H1 (cell line): ENCODE measurements around the gene AP2A1. TPM values are rescaled to one million over a fixed set of nuclear protein-coding genes. Genes with fewer than 3 reads are reported as not detected.

Source experiments
- CTCF ChIA-PET: fragments of 300-600 bp; sonication (Branson Sonifier 250); formaldehyde crosslinking; loops from one replicate; lab custom pipeline; 2021; ENCODE audit not compliant: partially characterized antibody; lab: Charles Lee
- POLR2A ChIA-PET: fragments of 300-600 bp; sonication (Branson Sonifier 250); formaldehyde crosslinking; loops from one replicate; lab custom pipeline; 2021; ENCODE audit warnings: inconsistent platforms; ENCODE audit not compliant: partially characterized antibody; lab: Charles Lee
- DNase-seq, 2 experiments: peaks; one replicate each; pipeline versions ENCODE4 v3.0.0 to v3.0.0-alpha.2; 2010 to 2022; ENCODE audit warnings: low spot score in 2 of 2, low read depth in 1 of 2, mixed read lengths in 1 of 2
- FAIRE-seq: peaks from 2 replicates; lab custom pipeline; 2011; peaks lifted over from hg19 to GRCh38; lab: Jason Lieb, UNC
- H2AFZ ChIP-seq: 2 replicates; pipeline ENCODE4 v1.8.1; 2012; ENCODE audit warnings: low read length, inconsistent platforms
- H2AK5ac ChIP-seq: 2 replicates; pipeline ENCODE4 v1.6.1; 2013; ENCODE audit warnings: low read depth, low read length
- H2BK120ac ChIP-seq: replicated peaks from 2 replicates; pipeline ENCODE3; 2013; ENCODE audit warnings: low read depth, low read length, inconsistent platforms
- H2BK12ac ChIP-seq: 2 replicates; pipeline ENCODE4 v1.6.1; 2013; ENCODE audit warnings: low read depth, low read length
- H2BK15ac ChIP-seq: 2 replicates; pipeline ENCODE4 v1.6.1; 2013; ENCODE audit warnings: low read length
- H2BK20ac ChIP-seq: 2 replicates; pipeline ENCODE4 v1.6.1; 2013; ENCODE audit warnings: low read length
- H2BK5ac ChIP-seq: 2 replicates; pipeline ENCODE4 v1.6.1; 2013; ENCODE audit warnings: low read depth, low read length
- H3K14ac ChIP-seq: 2 replicates; pipeline ENCODE4 v1.6.1; 2013; ENCODE audit warnings: inconsistent platforms; ENCODE audit not compliant: insufficient read length
- H3K18ac ChIP-seq: 2 replicates; pipeline ENCODE4 v1.6.1; 2013; ENCODE audit warnings: low read length; ENCODE audit errors: extremely low read depth
- H3K23ac ChIP-seq: 2 replicates; pipeline ENCODE4 v1.6.1; 2013; ENCODE audit warnings: inconsistent platforms; ENCODE audit not compliant: insufficient read length
- H3K23me2 ChIP-seq: 2 replicates; pipeline ENCODE4 v1.6.1; 2013; ENCODE audit warnings: low read depth, low read length
- H3K27ac ChIP-seq: 2 replicates; pipeline ENCODE4 v1.6.1; 2011; ENCODE audit warnings: low read depth, low read length, inconsistent platforms
- H3K27me3 ChIP-seq, 4 experiments: replicated peaks in 1 of 4; 1 replicate in 1 of 4; 2 replicates in 3 of 4; pipeline versions ENCODE4 v1.6.1 to v1.8.1; 2011 to 2013; ENCODE audit warnings: low read length in 3 of 4, mild to moderate bottlenecking in 3 of 4, inconsistent platforms in 2 of 4, mixed read lengths in 2 of 4, moderate library complexity in 1 of 4; ENCODE audit not compliant: control insufficient read depth in 3 of 4, insufficient read depth in 3 of 4; ENCODE audit errors: extremely low read depth in 1 of 4
- H3K36me3 ChIP-seq, 4 experiments: 2 replicates each; pipeline versions ENCODE4 v1.6.1 to v1.8.1; 2011 to 2013; ENCODE audit warnings: mild to moderate bottlenecking in 4 of 4, low read length in 3 of 4, moderate library complexity in 2 of 4, control low read depth in 1 of 4, inconsistent platforms in 1 of 4; ENCODE audit not compliant: insufficient read depth in 4 of 4, control insufficient read depth in 2 of 4
- H3K4ac ChIP-seq: replicated peaks from 2 replicates; pipeline ENCODE3; 2013; ENCODE audit warnings: low read length, low read depth, mixed read lengths, inconsistent platforms; ENCODE audit not compliant: insufficient read length
- H3K4me1 ChIP-seq, 4 experiments: replicated peaks in 1 of 4; 1 replicate in 1 of 4; 2 replicates in 3 of 4; pipeline versions ENCODE4 v1.6.1 to v1.8.1; 2011 to 2013; ENCODE audit warnings: low read length in 3 of 4, inconsistent platforms in 2 of 4, mixed read lengths in 1 of 4; ENCODE audit not compliant: insufficient read depth in 4 of 4, control insufficient read depth in 3 of 4
- H3K4me2 ChIP-seq, 2 experiments: 2 replicates each; pipeline versions ENCODE4 v1.6.1 to v1.8.1; 2011 to 2013; ENCODE audit warnings: low read depth in 2 of 2, low read length in 2 of 2, control low read depth in 1 of 2, inconsistent platforms in 1 of 2, mild to moderate bottlenecking in 1 of 2; ENCODE audit not compliant: insufficient read depth in 1 of 2
- H3K4me3 ChIP-seq, 4 experiments: fragments of 200-600, 300-600 bp in 1 of 4; sonication (generic), shearing (Covaris generic), sonication (Bioruptor Twin) in 1 of 4; 2 replicates each; pipeline versions ENCODE4 v1.5.1 to v1.8.1; 2011 to 2016; ENCODE audit warnings: low read length in 4 of 4, low read depth in 3 of 4, control low read depth in 2 of 4, inconsistent platforms in 2 of 4, mild to moderate bottlenecking in 2 of 4, mixed read lengths in 1 of 4, moderate library complexity in 1 of 4; ENCODE audit not compliant: insufficient read depth in 2 of 4; ENCODE audit errors: extremely low read depth in 1 of 4
- H3K56ac ChIP-seq: replicated peaks from 2 replicates; pipeline ENCODE3; 2013; ENCODE audit warnings: low read depth, mild to moderate bottlenecking, mixed read lengths, low read length, inconsistent platforms; ENCODE audit not compliant: insufficient read length
- H3K79me1 ChIP-seq: 2 replicates; pipeline ENCODE4 v1.6.1; 2013; ENCODE audit warnings: low read depth, low read length, control low read depth
- H3K79me2 ChIP-seq, 2 experiments: 2 replicates each; pipeline versions ENCODE4 v1.6.1 to v1.8.1; 2012 to 2013; ENCODE audit warnings: low read length in 2 of 2, mild to moderate bottlenecking in 2 of 2, inconsistent platforms in 1 of 2; ENCODE audit not compliant: insufficient read depth in 2 of 2, control insufficient read depth in 1 of 2
- H3K9ac ChIP-seq, 4 experiments: replicated peaks in 1 of 4; 1 replicate in 1 of 4; 2 replicates in 3 of 4; pipeline versions ENCODE4 v1.6.1 to v1.8.1; 2011 to 2013; ENCODE audit warnings: low read depth in 3 of 4, low read length in 3 of 4, control low read depth in 2 of 4, mild to moderate bottlenecking in 2 of 4, moderate library complexity in 2 of 4, inconsistent platforms in 1 of 4; ENCODE audit errors: extremely low read depth in 1 of 4
- H3K9me3 ChIP-seq, 2 experiments: 2 replicates each; pipeline versions ENCODE4 v1.6.1 to v1.8.1; 2012 to 2013; ENCODE audit warnings: mild to moderate bottlenecking in 2 of 2, moderate library complexity in 2 of 2, control low read depth in 1 of 2, inconsistent platforms in 1 of 2, low read depth in 1 of 2, low read length in 1 of 2, mixed read lengths in 1 of 2; ENCODE audit not compliant: insufficient read depth in 2 of 2
- H4K20me1 ChIP-seq, 2 experiments: replicated peaks in 1 of 2; 2 replicates each; pipeline versions ENCODE3 to v1.8.1; 2011 to 2013; ENCODE audit warnings: inconsistent platforms in 2 of 2, low read length in 2 of 2, mild to moderate bottlenecking in 1 of 2; ENCODE audit not compliant: insufficient read depth in 2 of 2, control insufficient read depth in 1 of 2
- H4K5ac ChIP-seq: 2 replicates; pipeline ENCODE4 v1.6.1; 2013; ENCODE audit warnings: low read length, low read depth, mixed read lengths, inconsistent platforms; ENCODE audit not compliant: insufficient read length
- H4K8ac ChIP-seq: 2 replicates; pipeline ENCODE4 v1.8.0; 2013; ENCODE audit warnings: mild to moderate bottlenecking, moderate library complexity, low read length, inconsistent platforms; ENCODE audit not compliant: insufficient read depth; ENCODE audit errors: extremely low read depth
- H4K91ac ChIP-seq: replicated peaks from 2 replicates; pipeline ENCODE3; 2013; ENCODE audit warnings: low read length, mixed read lengths, inconsistent platforms; ENCODE audit not compliant: insufficient read length
- BACH1 ChIP-seq: IDR thresholded peaks from 2 replicates; pipeline ENCODE4 v1.6.1; 2012; ENCODE audit warnings: low read length, improper control_type of control experiment
- BCL11A ChIP-seq, 2 experiments: IDR thresholded peaks; one replicate each; pipeline ENCODE4 v1.6.1; 2011; ENCODE audit warnings: low read depth in 2 of 2, low read length in 2 of 2, mild to moderate bottlenecking in 2 of 2
- CHD2 ChIP-seq: IDR thresholded peaks from 2 replicates; pipeline ENCODE4 v1.6.1; 2012; ENCODE audit warnings: low read length, improper control_type of control experiment
- CREB1 ChIP-seq: IDR thresholded peaks from 2 replicates; pipeline ENCODE4 v1.6.1; 2012; ENCODE audit warnings: inconsistent platforms
- CTBP2 ChIP-seq: IDR thresholded peaks from 2 replicates; pipeline ENCODE4 v1.7.0; 2011; ENCODE audit warnings: borderline replicate concordance, mild to moderate bottlenecking, moderate library complexity, mixed read lengths, low read length; ENCODE audit not compliant: insufficient read depth, insufficient read length
- MAFK ChIP-seq: IDR thresholded peaks from 2 replicates; pipeline ENCODE4 v1.6.1; 2012; ENCODE audit warnings: low read depth, mild to moderate bottlenecking, improper control_type of control experiment, low read length
- PHF8 ChIP-seq: fragments of 200-600 bp; sonication (generic); conservative IDR thresholded peaks from 2 replicates; pipeline ENCODE4 v1.7.1; 2012; ENCODE audit warnings: low read depth, mild to moderate bottlenecking, inconsistent platforms, low read length, moderate library complexity
- RAD21 ChIP-seq, 2 experiments: IDR thresholded peaks in 1 of 2; conservative IDR thresholded peaks in 1 of 2; 2 replicates each; pipeline ENCODE4 v1.6.1; 2011; ENCODE audit warnings: low read depth in 2 of 2, low read length in 2 of 2, improper control_type of control experiment in 1 of 2, inconsistent platforms in 1 of 2, mild to moderate bottlenecking in 1 of 2, moderate library complexity in 1 of 2
- YY1 ChIP-seq: IDR thresholded peaks from 2 replicates; pipeline ENCODE4 v1.6.1; 2011; ENCODE audit warnings: low read depth, mild to moderate bottlenecking, low read length
- ZNF274 ChIP-seq: IDR thresholded peaks from 2 replicates; pipeline ENCODE4 v1.7.0; 2012; ENCODE audit warnings: low read length, borderline replicate concordance; ENCODE audit errors: extremely low read depth
- WGBS, 2 experiments: shearing (Covaris generic) in 1 of 2; methylation state at CpG; one replicate each; pipeline versions ENCODE4 v1.1.6 to v1.1.7; 2013 to 2015; ENCODE audit warnings: low lambda C conversion rate in 2 of 2, mixed read lengths in 2 of 2, inconsistent platforms in 1 of 2, low coverage in 1 of 2, missing lambda C conversion rate in 1 of 2; ENCODE audit not compliant: insufficient replicate concordance in 2 of 2, insufficient coverage in 1 of 2, insufficient read length in 1 of 2; ENCODE audit errors: extremely low coverage in 1 of 2, missing lambda C conversion rate in 1 of 2; 5-methylcytosine and 5-hydroxymethylcytosine counted together
- polyA plus RNA-seq, 7 experiments: library from polyadenylated mRNA; depleted of rRNA in 3 of 7; stranded (reverse) in 5 of 7; unstranded in 2 of 7; fragments of >200 nt in 5 of 7; fragments of 200-250 nt in 2 of 7; gene quantifications; 1 replicate in 5 of 7; 2 replicates in 1 of 7; 4 replicates in 1 of 7; pipeline versions ENCODE4 v1.2.1 to v1.2.3, GENCODE V29; 2011 to 2013; ENCODE audit warnings: missing spikeins in 2 of 7, mixed read lengths in 2 of 7
- total RNA-seq: library from RNA; stranded (reverse); fragmentation: NEBNext Ultra II Directional; extraction: Animal tissue kit (Norgen Biotek cat#: 25700); gene quantifications from 2 replicates; pipeline ENCODE4 v1.2.1, GENCODE V29; 2021
- TF ChIP-seq, protein P1 (sequence below), 3 experiments: IDR thresholded peaks; 1 replicate in 2 of 3; 2 replicates in 1 of 3; pipeline versions ENCODE4 v1.5.1 to v1.6.1; 2011; ENCODE audit warnings: low read length in 3 of 3, mild to moderate bottlenecking in 3 of 3, inconsistent platforms in 2 of 3, low read depth in 1 of 3, moderate library complexity in 1 of 3; ENCODE audit not compliant: insufficient read depth in 1 of 3; ENCODE audit errors: control extremely low read depth in 1 of 3

The AP2A1 gene
- total and polyA plus RNA-seq, 2 of the 8 experiments (the other 6 are each of a cell fraction or from before 2014, with no cell fraction given), result 105 to 106 TPM

DNA sequence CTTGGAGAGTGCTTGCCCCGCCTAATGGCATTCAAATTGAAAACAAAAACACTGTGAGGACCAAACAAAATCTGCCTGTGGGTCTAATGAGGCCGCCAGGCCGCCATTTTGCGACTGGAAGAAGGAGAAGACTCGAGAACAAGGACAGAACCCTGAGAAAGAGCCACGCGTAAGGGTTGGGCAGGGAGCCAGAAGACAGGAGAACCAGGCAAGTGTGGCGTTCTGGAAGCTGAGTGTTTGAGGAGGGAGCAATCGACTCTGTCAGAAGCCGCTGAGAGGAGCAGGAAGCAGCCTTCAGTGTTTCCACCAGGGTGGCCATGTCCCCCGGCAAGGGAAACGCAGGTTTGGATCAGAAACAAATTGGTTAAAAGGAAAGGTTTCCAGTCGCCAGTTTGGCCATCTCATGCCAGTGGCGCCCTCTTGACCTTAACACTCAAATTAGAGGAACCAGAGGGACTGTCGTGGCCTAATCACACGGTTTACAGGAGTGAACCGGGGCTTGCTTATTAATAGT lies 74.0 kb downstream of the AP2A1 start:
- Histone ChIP-seq H3K79me1 (peaks cover 3% of the 10 kb centered on the region; the same call in 1 of the 2 replicates), H4K5ac (no peak overlapping the region), H3K56ac (no peak overlapping the region), H3K4me3 (no peak overlapping the region), H2BK20ac (no peak overlapping the region), H4K20me1 (peaks cover under 1% of the 10 kb centered on the region in 2 experiments), H3K36me3 (peaks cover 2 to 12% (median 8%) of the 10 kb centered on the region in 4 experiments; a peak in 5 of 8 replicates), H3K4ac (no peak overlapping the region), H4K91ac (no peak overlapping the region), H3K79me2 (no peaks in the 10 kb centered on the region), H3K18ac (no peak overlapping the region), H2BK5ac (no peak overlapping the region), H2BK12ac (no peak overlapping the region), H3K27ac (no peak overlapping the region), H3K9me3 (no peaks in the 10 kb centered on the region), H2BK15ac (no peak overlapping the region), H2AFZ (no peak overlapping the region), H3K14ac (no peak overlapping the region), H2AK5ac (no peak overlapping the region), H3K23ac (no peak overlapping the region), H3K4me2 (no peak overlapping the region), H3K23me2 (no peaks in the 10 kb centered on the region), H3K27me3 (no peaks in the 10 kb centered on the region), H4K8ac (no peak overlapping the region), H2BK120ac (no peak overlapping the region), H3K4me1 (no peaks in the 10 kb centered on the region), H3K9ac (no peak overlapping the region)
- no peak for FAIRE-seq
- ChIA-PET CTCF (interaction anchor here (1.1 kb wide), 1 partner anchor 22 kb away, joined by 3 read pairs; no protein-coding TSS in a partner anchor), POLR2A (interaction anchor here (0.7 to 3.1 kb wide), 3 partner anchors 9 to 30 kb away, joined by 3 to 13 read pairs (median 3); partner anchors contain the start of gene PTOV1)
- 94% methylated on average over 15 of the region's 17 CpGs; no CpG with 5 or more reads in 1 of the 2 experiments for WGBS, 2 experiments
- DNase-seq, result no peak
- no peak for TF ChIP-seq MAFK
- no peak for TF ChIP-seq BCL11A (IDR thresholded peaks at IDR 0.05; ENCODE audit: low read depth in 2 of 2, low read length in 2 of 2)
- TF ChIP-seq CTBP2, result no peak
- no peak for TF ChIP-seq CREB1
- TF ChIP-seq ZNF274, result no peak
- no peak for TF ChIP-seq PHF8
- no peak for TF ChIP-seq RAD21 (IDR thresholded peaks at IDR 0.05 in 1 of 2, conservative IDR thresholded peaks at IDR 0.05 in 1 of 2; ENCODE audit: low read depth in 2 of 2, low read length in 2 of 2)
- 0 out of 2 replicates have a peak, but pooled peaks have one; percentile 8 for TF ChIP-seq YY1
- TF ChIP-seq, protein P1, sequence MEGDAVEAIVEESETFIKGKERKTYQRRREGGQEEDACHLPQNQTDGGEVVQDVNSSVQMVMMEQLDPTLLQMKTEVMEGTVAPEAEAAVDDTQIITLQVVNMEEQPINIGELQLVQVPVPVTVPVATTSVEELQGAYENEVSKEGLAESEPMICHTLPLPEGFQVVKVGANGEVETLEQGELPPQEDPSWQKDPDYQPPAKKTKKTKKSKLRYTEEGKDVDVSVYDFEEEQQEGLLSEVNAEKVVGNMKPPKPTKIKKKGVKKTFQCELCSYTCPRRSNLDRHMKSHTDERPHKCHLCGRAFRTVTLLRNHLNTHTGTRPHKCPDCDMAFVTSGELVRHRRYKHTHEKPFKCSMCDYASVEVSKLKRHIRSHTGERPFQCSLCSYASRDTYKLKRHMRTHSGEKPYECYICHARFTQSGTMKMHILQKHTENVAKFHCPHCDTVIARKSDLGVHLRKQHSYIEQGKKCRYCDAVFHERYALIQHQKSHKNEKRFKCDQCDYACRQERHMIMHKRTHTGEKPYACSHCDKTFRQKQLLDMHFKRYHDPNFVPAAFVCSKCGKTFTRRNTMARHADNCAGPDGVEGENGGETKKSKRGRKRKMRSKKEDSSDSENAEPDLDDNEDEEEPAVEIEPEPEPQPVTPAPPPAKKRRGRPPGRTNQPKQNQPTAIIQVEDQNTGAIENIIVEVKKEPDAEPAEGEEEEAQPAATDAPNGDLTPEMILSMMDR (IDR thresholded peaks at IDR 0.05; ENCODE audit: control extremely low read depth in 1 of 3, insufficient read depth in 1 of 3, low read depth in 1 of 3, low read length in 3 of 3), result peak in 1 of 3 experiments; percentile 5; a peak in 1 of 4 replicates
- TF ChIP-seq CHD2, result no peak
- TF ChIP-seq BACH1, result no peak
